ENCODE measurements around the gene S100A7. TPM values are rescaled to one million over a fixed set of nuclear protein-coding genes. Genes with fewer than 3 reads are reported as not detected.

Gene S100A7
- total and polyA plus RNA-seq, 9 of the 15 experiments (the other 6 are each of a cell fraction or from before 2014, with no cell fraction given) = not detected

GRCh38 chr1:153487707-153488106 lies 27.3 kb upstream of the S100A7 start (continued):
- no peak for TF ChIP-seq TRIM25 (IDR thresholded peaks at IDR 0.05; ENCODE audit: borderline replicate concordance)

GRCh38 chr1:153485863-153486262 lies 25.4 kb upstream of the S100A7 start:
- no peak for ATAC-seq
- BruUV-seq (replicated peaks) = no TSS peak
- 3% methylated on average over 2 of the region's 2 CpGs for WGBS (ENCODE audit: insufficient coverage, low coverage, missing lambda C conversion rate)
- TF ChIP-seq XRCC5 (IDR thresholded peaks at IDR 0.05; ENCODE audit: low read depth, low read length) (no peak), CREB1 (IDR thresholded peaks at IDR 0.05) (no peak), CREB1 (CRISPR knock-in tag; IDR thresholded peaks at IDR 0.05) (no peak), ZNF140 (CRISPR knock-in tag; IDR thresholded peaks at IDR 0.05) (no peak), ZNF561 (CRISPR knock-in tag; conservative IDR thresholded peaks at IDR 0.05) (no peak), NFIC (IDR thresholded peaks at IDR 0.05) (no peak), ESRRB (CRISPR knock-in tag; IDR thresholded peaks at IDR 0.05; ENCODE audit: borderline replicate concordance) (no peak), FOXO4 (CRISPR knock-in tag; IDR thresholded peaks at IDR 0.05) (no peak), MEIS2 (IDR thresholded peaks at IDR 0.05; ENCODE audit: partially characterized antibody) (no peak), MTA3 (IDR thresholded peaks at IDR 0.05; ENCODE audit: borderline replicate concordance) (no peak), ZNF436 (CRISPR knock-in tag; IDR thresholded peaks at IDR 0.05) (no peak), MCM7 (IDR thresholded peaks at IDR 0.05) (no peak)
- TF ChIP-seq, protein P1, sequence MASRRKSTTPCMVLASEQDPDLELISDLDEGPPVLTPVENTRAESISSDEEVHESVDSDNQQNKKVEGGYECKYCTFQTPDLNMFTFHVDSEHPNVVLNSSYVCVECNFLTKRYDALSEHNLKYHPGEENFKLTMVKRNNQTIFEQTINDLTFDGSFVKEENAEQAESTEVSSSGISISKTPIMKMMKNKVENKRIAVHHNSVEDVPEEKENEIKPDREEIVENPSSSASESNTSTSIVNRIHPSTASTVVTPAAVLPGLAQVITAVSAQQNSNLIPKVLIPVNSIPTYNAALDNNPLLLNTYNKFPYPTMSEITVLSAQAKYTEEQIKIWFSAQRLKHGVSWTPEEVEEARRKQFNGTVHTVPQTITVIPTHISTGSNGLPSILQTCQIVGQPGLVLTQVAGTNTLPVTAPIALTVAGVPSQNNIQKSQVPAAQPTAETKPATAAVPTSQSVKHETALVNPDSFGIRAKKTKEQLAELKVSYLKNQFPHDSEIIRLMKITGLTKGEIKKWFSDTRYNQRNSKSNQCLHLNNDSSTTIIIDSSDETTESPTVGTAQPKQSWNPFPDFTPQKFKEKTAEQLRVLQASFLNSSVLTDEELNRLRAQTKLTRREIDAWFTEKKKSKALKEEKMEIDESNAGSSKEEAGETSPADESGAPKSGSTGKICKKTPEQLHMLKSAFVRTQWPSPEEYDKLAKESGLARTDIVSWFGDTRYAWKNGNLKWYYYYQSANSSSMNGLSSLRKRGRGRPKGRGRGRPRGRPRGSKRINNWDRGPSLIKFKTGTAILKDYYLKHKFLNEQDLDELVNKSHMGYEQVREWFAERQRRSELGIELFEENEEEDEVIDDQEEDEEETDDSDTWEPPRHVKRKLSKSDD (conservative IDR thresholded peaks at IDR 0.05; ENCODE audit: low read length) = no peak

More at GRCh38 chr1:153485863-153486262, 25.4 kb upstream of the S100A7 start:
- no peak overlapping the region for H3K27ac ChIP-seq (ENCODE audit: extremely low read depth, low read depth, low read length)
- H3K9me1 ChIP-seq (ENCODE audit: control insufficient read depth, insufficient read depth, low read length) = peaks cover 3% of the 10 kb centered on the region
- H3K79me2 ChIP-seq (ENCODE audit: control insufficient read depth, insufficient read depth, low read length) = no peaks in the 10 kb centered on the region
- H4K20me1 ChIP-seq (replicated peaks; ENCODE audit: control insufficient read depth, insufficient read depth, low read length) = no peaks in the 10 kb centered on the region
- H3K4me1 ChIP-seq (replicated peaks in 1 of 2; ENCODE audit: control insufficient read depth in 2 of 2, insufficient read depth in 2 of 2, low read length in 2 of 2) = no peaks in the 10 kb centered on the region
- FAIRE-seq = no peak
- no peak overlapping the region for H3K4me2 ChIP-seq (ENCODE audit: insufficient read depth, low read length)
- H3K4me3 ChIP-seq = no peak overlapping the region
- in situ Hi-C loops (cut with MboI) = no loop called here
- no peak overlapping the region for H3K9ac ChIP-seq (ENCODE audit: insufficient read depth in 1 of 2, low read depth in 2 of 2, low read length in 2 of 2)
- CTCF ChIA-PET (ENCODE audit: low intra/inter-chr PET ratio) = no interaction called here
- no peak for DNase-seq (ENCODE audit: extremely low read depth in 1 of 4, low spot score in 3 of 4)
- H3K9me3 ChIP-seq (replicated peaks; ENCODE audit: control insufficient read depth, insufficient read depth, low read depth, low read length) = no peaks in the 10 kb centered on the region
- H3K36me3 ChIP-seq (ENCODE audit: control insufficient read depth, insufficient read depth, low read length) = no peaks in the 10 kb centered on the region
- intact Hi-C loops (cut with micrococcal nuclease) = no loop called here
- no peak overlapping the region for H2AFZ ChIP-seq (ENCODE audit: low read depth, low read length)
- H3K27me3 ChIP-seq (ENCODE audit: control insufficient read depth in 2 of 2, insufficient read depth in 2 of 2, low read length in 2 of 2) = peaks cover 10 to 33% of the 10 kb centered on the region in 2 experiments; a peak in 4 of 5 replicates
- POLR2A ChIA-PET = interaction anchor here (1.6 kb wide), 1 partner anchor 13 kb away, joined by 3 read pairs; no protein-coding TSS in a partner anchor

All from K562 (cell line).